ENCODE data around the gene KRT4. TPM values are rescaled to one million over a fixed set of nuclear protein-coding genes. Genes with fewer than 3 reads are reported as not detected.
A peak's percentile ranks its signal among the peaks of the same experiment; 100 is the strongest.

The KRT4 gene
- total RNA-seq, 1 donor from 2014 or later: 1,276 TPM

- TF ChIP-seq CTCF (conservative IDR thresholded peaks at IDR 0.05): no peak
- DNase-seq (ENCODE audit: extremely low spot score, unreplicated experiment): no peak
- Mint-ChIP-seq H3K4me1 (ENCODE audit: unreplicated experiment) (peaks cover 12% of the 10 kb centered on the region), H3K36me3 (no peaks in the 10 kb centered on the region), H3K4me3 (no peak overlapping the region), H3K27ac (peak overlapping the region; percentile 88), H3K27me3 (peaks cover 12% of the 10 kb centered on the region), H3K9me3 (no peaks in the 10 kb centered on the region)
Measured at GRCh38 chr12:52847335-52848102, 33.6 kb upstream of the KRT4 start.

- peak overlapping the region; percentile 88 for H3K27ac Mint-ChIP-seq
- no peak for TF ChIP-seq CTCF (conservative IDR thresholded peaks at IDR 0.05)
- no peak overlapping the region for H3K4me3 Mint-ChIP-seq
- H3K4me1 Mint-ChIP-seq (ENCODE audit: unreplicated experiment): peaks cover 12% of the 10 kb centered on the region
- DNase-seq (ENCODE audit: extremely low spot score, unreplicated experiment): no peak
- peaks cover 8% of the 10 kb centered on the region for H3K27me3 Mint-ChIP-seq
- no peaks in the 10 kb centered on the region for H3K9me3 Mint-ChIP-seq
- no peaks in the 10 kb centered on the region for H3K36me3 Mint-ChIP-seq
Measured at GRCh38 chr12:52846356-52846970, 32.5 kb upstream of the KRT4 start.

- no peak for DNase-seq (ENCODE audit: extremely low spot score, unreplicated experiment)
- H3K36me3 Mint-ChIP-seq: no peaks in the 10 kb centered on the region
- H3K4me3 Mint-ChIP-seq: no peak overlapping the region
- H3K9me3 Mint-ChIP-seq: no peaks in the 10 kb centered on the region
- H3K27me3 Mint-ChIP-seq: peaks cover 7% of the 10 kb centered on the region
- TF ChIP-seq CTCF (conservative IDR thresholded peaks at IDR 0.05): no peak
- peaks cover 12% of the 10 kb centered on the region for H3K4me1 Mint-ChIP-seq (ENCODE audit: unreplicated experiment)
- peak overlapping the region; percentile 88 for H3K27ac Mint-ChIP-seq
Measured at GRCh38 chr12:52845946-52846345, 32.0 kb upstream of the KRT4 start.

- peaks cover 8% of the 10 kb centered on the region for H3K4me1 Mint-ChIP-seq (ENCODE audit: unreplicated experiment)
- H3K9me3 Mint-ChIP-seq: no peaks in the 10 kb centered on the region
- H3K36me3 Mint-ChIP-seq: no peaks in the 10 kb centered on the region
- no peak for DNase-seq (ENCODE audit: extremely low spot score, unreplicated experiment)
- TF ChIP-seq CTCF (conservative IDR thresholded peaks at IDR 0.05): no peak
- no peak overlapping the region for H3K4me3 Mint-ChIP-seq
- H3K27me3 Mint-ChIP-seq: peaks cover 11% of the 10 kb centered on the region
- H3K27ac Mint-ChIP-seq: no peak overlapping the region
Measured at GRCh38 chr12:52844386-52844785, 30.5 kb upstream of the KRT4 start.

- no peaks in the 10 kb centered on the region for H3K36me3 Mint-ChIP-seq
- no peak for DNase-seq (ENCODE audit: extremely low spot score, unreplicated experiment)
- H3K4me1 Mint-ChIP-seq (ENCODE audit: unreplicated experiment): no peaks in the 10 kb centered on the region
- H3K27ac Mint-ChIP-seq: no peak overlapping the region
- H3K4me3 Mint-ChIP-seq: no peak overlapping the region
- peaks cover 41% of the 10 kb centered on the region for H3K27me3 Mint-ChIP-seq
- TF ChIP-seq CTCF (conservative IDR thresholded peaks at IDR 0.05): no peak
- no peaks in the 10 kb centered on the region for H3K9me3 Mint-ChIP-seq
Measured at GRCh38 chr12:52839436-52840105, 25.7 kb upstream of the KRT4 start.
